Measurements from ENCODE around the gene MELK.
"Not testable (repeated sequence)": the region's sequence is repeated elsewhere in the genome, so short reads cannot be mapped to it uniquely, and the experiment has no call there.

GRCh38 chr9:36568681-36569080, 4.0 kb upstream of the MELK start:
- not testable (repeated sequence) for TF ChIP-seq CTCF (conservative IDR thresholded peaks at IDR 0.05; ENCODE audit: low read length); EZH2phosphoT487 (IDR thresholded peaks at IDR 0.05; ENCODE audit: borderline replicate concordance, low read depth, low read length)

All from OCI-LY7 (cell line).